Body of pancreas (tissue), 4 donors: ENCODE results near the gene FAM234B. TPM values are rescaled to one million over a fixed set of nuclear protein-coding genes. Genes with fewer than 3 reads are reported as not detected.

ENCODE experiments used
- ATAC-seq: fragments of 150-250 bp; one replicate; pipeline ENCODE4 v1.9.1; 2016
- DNase-seq, 4 donors: peaks; one replicate each; pipeline ENCODE4 v3.0.0-alpha.2; 2019
- H3K27ac ChIP-seq, 4 donors: fragments of 200-600 bp; sonication (generic); 1 replicate in 3 of 4; 2 replicates in 1 of 4; pipeline versions ENCODE4 v1.5.1 to v1.6.1; 2016 to 2019; ENCODE audit warnings: mild to moderate bottlenecking in 1 of 4, mixed read lengths in 1 of 4, moderate library complexity in 1 of 4
- H3K27me3 ChIP-seq, 2 donors: fragments of 200-600 bp; sonication (generic); one replicate each; pipeline ENCODE4 v1.6.0; 2016; ENCODE audit warnings: mild to moderate bottlenecking in 1 of 2
- H3K36me3 ChIP-seq, 2 donors: fragments of 200-600 bp; sonication (generic); replicated peaks in 1 of 2; 2 replicates each; pipeline ENCODE4 v1.5.1; 2016; ENCODE audit warnings: low read depth in 2 of 2; ENCODE audit not compliant: insufficient read depth in 1 of 2
- H3K4me1 ChIP-seq: fragments of 200-600 bp; sonication (generic); one replicate; pipeline ENCODE4 v1.6.0; 2016
- H3K4me3 ChIP-seq, 2 donors: fragments of 200-600 bp; sonication (generic); 1 replicate in 1 of 2; 2 replicates in 1 of 2; pipeline ENCODE4 v1.5.1; 2016 to 2019
- H3K9me3 ChIP-seq, 3 donors: fragments of 200-600 bp; sonication (generic); 1 replicate in 2 of 3; 2 replicates in 1 of 3; pipeline ENCODE4 v1.5.1; 2016
- POLR2A ChIP-seq, 3 donors: fragments of 450-650 bp; IDR thresholded peaks; one replicate each; pipeline ENCODE4 v1.6.1; 2016; ENCODE audit warnings: antibody characterized with exemption in 3 of 3, mild to moderate bottlenecking in 2 of 3
- WGBS, 2 donors: methylation state at CpG; one replicate each; pipeline ENCODE4 v1.1.5; 2017; 5-methylcytosine and 5-hydroxymethylcytosine counted together
- intact Hi-C: fragments of 100-400 bp; cut with DNase I; formaldehyde crosslinking; loops from one replicate; pipeline ENCODE4 v1.15.1; 2023
- total RNA-seq, 2 donors: library from RNA; depleted of rRNA; stranded (reverse); fragments of >200 nt; gene quantifications; one replicate each; pipeline ENCODE4 v1.1.0, GENCODE V29; 2016
- TF ChIP-seq, protein P1 (sequence below), 7 experiments: fragments of 450-650 bp in 4 of 7; fragments of 200-600 bp in 3 of 7; sonication (generic) in 3 of 7; IDR thresholded peaks; one replicate each; pipeline ENCODE4 v1.5.1; 2016 to 2019; ENCODE audit warnings: antibody characterized with exemption in 7 of 7

Gene FAM234B
- total RNA-seq, 2 donors from 2014 or later, result 8.0 to 9.6 TPM

DNA sequence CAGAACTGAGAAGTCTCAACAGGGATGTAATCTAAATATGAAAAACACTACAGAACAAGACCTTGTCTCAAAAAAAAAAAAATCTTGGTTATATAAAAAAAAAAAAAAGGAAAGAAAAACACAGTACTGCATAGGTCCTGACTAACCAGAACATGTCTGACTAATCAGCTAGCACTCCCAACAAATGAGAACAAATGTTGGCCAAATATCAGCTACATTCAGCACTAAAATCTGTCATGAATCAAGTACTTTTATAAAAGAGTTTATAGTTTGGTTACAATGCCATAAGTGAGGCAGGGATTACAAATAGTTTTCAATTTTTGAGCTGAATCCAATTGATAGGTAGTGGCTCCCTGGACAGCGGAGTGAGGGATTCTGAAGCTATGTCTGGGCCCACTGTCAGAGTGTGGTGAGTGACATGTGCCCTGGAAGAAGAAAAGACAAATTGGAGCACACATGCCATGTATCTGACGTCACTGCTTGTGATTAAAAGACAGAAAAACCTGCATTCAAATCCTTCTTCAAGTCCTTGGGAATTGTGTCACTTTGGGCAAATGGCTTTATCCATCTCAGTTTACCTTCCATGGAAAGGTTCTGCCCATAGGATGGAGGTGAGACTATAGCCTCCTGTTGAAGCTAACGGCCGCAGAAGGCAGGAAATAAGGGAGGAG, 5.6 kb upstream of the FAM234B start:
- Histone ChIP-seq H3K27ac (no peak overlapping the region), H3K4me1 (peaks cover 2% of the 10 kb centered on the region), H3K27me3 (no peaks in the 10 kb centered on the region), H3K36me3 (no peaks in the 10 kb centered on the region), H3K9me3 (no peaks in the 10 kb centered on the region), H3K4me3 (no peak overlapping the region)
- intact Hi-C loops, result no loop called here
- DNase-seq, result no peak
- TF ChIP-seq, protein P1, sequence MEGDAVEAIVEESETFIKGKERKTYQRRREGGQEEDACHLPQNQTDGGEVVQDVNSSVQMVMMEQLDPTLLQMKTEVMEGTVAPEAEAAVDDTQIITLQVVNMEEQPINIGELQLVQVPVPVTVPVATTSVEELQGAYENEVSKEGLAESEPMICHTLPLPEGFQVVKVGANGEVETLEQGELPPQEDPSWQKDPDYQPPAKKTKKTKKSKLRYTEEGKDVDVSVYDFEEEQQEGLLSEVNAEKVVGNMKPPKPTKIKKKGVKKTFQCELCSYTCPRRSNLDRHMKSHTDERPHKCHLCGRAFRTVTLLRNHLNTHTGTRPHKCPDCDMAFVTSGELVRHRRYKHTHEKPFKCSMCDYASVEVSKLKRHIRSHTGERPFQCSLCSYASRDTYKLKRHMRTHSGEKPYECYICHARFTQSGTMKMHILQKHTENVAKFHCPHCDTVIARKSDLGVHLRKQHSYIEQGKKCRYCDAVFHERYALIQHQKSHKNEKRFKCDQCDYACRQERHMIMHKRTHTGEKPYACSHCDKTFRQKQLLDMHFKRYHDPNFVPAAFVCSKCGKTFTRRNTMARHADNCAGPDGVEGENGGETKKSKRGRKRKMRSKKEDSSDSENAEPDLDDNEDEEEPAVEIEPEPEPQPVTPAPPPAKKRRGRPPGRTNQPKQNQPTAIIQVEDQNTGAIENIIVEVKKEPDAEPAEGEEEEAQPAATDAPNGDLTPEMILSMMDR (IDR thresholded peaks at IDR 0.05), result no peak
- no peak for TF ChIP-seq POLR2A (IDR thresholded peaks at IDR 0.05)
- WGBS, 2 donors, result 90 to 93% methylated on average over 4 of the region's 4 CpGs
- no peak for ATAC-seq

DNA sequence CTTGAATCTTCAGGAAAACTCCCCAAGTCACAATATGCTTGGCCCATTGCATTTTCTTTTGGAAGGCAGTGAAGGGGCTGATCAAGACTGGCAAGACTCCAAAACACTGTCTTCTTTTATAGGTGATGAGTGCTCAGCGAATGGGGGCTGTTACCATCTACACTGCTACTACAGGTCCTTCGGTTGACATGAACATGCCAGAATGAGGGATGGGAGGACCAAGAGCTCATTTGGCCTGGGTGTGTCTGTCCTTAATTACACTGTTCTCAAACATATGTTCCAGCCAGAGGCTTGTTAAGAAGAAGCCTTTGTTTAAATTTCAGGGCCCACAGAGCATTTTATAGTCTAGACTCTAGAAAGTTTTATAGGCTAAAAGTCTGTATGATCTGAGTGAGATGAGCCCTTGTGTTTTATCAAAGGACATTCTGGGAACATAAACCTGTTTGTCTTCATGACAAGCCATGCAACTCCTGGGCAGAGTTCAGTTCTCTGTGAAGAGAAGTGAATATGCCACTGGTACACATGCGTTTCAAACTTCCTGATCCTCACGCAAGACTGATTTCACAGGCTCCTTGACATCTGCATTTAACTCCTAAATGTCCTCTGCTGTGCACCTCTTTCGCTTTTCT, 4.7 kb upstream of the FAM234B start:
- whole genome bisulfite sequencing, 2 donors, result 56 to 64% methylated on average over 5 of the region's 5 CpGs
- no peaks in the 10 kb centered on the region for H3K9me3 ChIP-seq
- no peak overlapping the region for H3K27ac ChIP-seq
- TF ChIP-seq, protein P1 (IDR thresholded peaks at IDR 0.05), result no peak
- TF ChIP-seq POLR2A (IDR thresholded peaks at IDR 0.05), result no peak
- ATAC-seq (no peak), DNase-seq (no peak)
- intact Hi-C loops, result no loop called here
- peaks cover 6% of the 10 kb centered on the region for H3K4me1 ChIP-seq
- no peaks in the 10 kb centered on the region for H3K36me3 ChIP-seq
- no peak overlapping the region for H3K4me3 ChIP-seq
- H3K27me3 ChIP-seq, result no peaks in the 10 kb centered on the region

DNA sequence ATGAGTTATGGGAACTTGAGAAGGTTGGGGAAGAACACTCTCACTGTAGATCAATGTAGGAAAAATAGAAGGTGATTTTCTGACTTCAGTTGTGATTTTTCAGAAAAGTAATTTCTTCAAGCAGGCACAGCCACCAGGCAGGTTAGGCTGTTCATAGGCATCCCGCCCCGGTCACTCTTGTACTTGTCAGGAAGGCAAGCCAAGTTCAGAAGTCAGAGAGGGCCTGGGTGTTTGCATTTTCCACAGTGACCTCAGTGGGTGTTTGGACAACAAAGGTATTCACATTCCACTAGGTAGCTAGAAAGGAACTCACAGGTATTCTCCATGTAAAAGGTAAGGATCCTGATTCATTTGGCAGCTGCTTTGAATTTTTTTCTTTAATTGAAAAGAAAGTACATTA, 3.0 kb upstream of the FAM234B start:
- ATAC-seq (no peak), DNase-seq (no peak)
- Histone ChIP-seq H3K4me1 (peaks cover 10% of the 10 kb centered on the region), H3K27me3 (no peaks in the 10 kb centered on the region), H3K9me3 (no peaks in the 10 kb centered on the region), H3K27ac (no peak overlapping the region), H3K36me3 (no peaks in the 10 kb centered on the region), H3K4me3 (no peak overlapping the region)
- intact Hi-C loops, result no loop called here
- WGBS, 2 donors, result 80 to 85% methylated on average over 2 of the region's 2 CpGs
- TF ChIP-seq, protein P1 (IDR thresholded peaks at IDR 0.05), result no peak
- no peak for TF ChIP-seq POLR2A (IDR thresholded peaks at IDR 0.05)

DNA sequence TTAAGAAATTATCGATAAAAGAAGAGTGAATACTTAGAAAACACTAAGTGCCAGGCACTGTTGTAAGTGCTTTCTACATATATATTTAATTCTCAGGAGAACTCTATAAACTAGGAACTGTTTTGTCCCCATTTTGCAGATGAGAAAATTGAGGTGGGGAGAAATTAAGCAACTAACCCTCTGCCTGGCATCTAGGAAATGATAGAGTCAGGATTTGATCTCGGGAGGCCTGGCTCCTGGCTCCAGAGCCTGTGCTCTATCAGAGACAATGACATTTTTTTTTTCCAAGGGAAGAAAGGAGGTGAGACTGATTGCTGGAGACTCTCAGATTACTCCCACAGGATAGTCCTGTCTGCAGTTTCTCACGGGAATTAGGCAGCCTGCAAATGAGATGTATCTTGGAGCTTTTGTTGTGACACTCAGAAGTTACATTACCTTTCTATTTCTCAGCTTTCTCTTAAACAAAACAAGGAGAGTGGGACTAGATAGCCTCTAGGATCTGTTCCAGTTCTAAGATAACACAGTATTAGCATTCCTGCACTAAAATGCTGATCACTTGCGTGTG, 1.4 kb upstream of the FAM234B start:
- no peak for TF ChIP-seq POLR2A (IDR thresholded peaks at IDR 0.05)
- TF ChIP-seq, protein P1 (IDR thresholded peaks at IDR 0.05), result no peak
- H3K27me3 ChIP-seq, result no peaks in the 10 kb centered on the region
- intact Hi-C loops, result no loop called here
- H3K36me3 ChIP-seq, result no peaks in the 10 kb centered on the region
- H3K4me3 ChIP-seq, result no peak overlapping the region
- peaks cover 10% of the 10 kb centered on the region for H3K4me1 ChIP-seq
- H3K27ac ChIP-seq, result no peak overlapping the region
- WGBS, 2 donors, result 66 to 68% methylated on average over 4 of the region's 4 CpGs
- ATAC-seq (no peak), DNase-seq (no peak)
- no peaks in the 10 kb centered on the region for H3K9me3 ChIP-seq
